ENCODE data around the gene SULT1C4. TPM values are rescaled to one million over a fixed set of nuclear protein-coding genes. Genes with fewer than 3 reads are reported as not detected.

SULT1C4 gene
- total and polyA plus RNA-seq, 3 donors from 2014 or later, result 0.63 to 3.5 (median 1.1) TPM

DNA sequence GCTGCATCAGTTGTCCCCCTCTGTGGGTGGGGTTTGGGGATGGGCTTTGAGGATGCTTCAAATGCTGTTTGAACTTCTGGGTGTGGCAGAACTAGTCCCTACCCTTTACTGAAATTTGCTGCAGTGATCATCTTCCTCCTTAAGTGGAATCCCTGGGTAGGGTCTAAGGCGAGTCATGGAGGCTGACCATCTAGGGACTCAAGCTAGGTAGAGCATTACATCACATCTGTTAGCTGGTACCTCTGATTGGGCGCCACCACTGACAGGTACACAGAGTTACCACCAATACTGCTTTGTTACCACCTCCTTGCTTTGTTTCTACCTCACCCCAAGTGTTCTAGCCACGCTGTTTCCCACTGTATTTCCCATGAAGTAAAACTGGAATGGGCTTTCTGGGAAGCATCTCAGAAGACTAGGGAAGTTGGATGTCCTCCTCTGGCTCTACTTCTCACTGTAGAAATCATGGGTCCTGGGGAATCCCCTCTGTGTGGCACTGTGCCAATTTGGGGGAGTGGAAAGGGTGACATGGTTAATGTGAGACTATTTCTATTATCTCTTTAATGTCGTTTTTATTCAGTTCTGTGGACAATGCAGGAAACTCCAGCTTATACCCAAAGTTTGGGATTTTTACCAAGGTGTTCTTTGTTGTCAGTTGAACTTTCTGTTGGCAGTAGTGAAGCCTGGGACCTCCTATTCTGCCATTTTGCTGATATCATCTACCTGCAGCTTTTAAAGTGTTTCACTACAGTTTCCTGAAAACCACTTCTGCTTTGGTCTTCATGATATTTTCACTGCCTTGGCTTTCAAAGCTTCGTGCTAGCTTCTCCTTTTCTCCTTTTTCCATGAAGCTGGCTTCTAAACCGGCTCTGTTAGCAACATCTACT, 14.5 kb upstream of the SULT1C4 start:
- TF ChIP-seq POLR2A (IDR thresholded peaks at IDR 0.05), result no peak
- TF ChIP-seq, protein P1, sequence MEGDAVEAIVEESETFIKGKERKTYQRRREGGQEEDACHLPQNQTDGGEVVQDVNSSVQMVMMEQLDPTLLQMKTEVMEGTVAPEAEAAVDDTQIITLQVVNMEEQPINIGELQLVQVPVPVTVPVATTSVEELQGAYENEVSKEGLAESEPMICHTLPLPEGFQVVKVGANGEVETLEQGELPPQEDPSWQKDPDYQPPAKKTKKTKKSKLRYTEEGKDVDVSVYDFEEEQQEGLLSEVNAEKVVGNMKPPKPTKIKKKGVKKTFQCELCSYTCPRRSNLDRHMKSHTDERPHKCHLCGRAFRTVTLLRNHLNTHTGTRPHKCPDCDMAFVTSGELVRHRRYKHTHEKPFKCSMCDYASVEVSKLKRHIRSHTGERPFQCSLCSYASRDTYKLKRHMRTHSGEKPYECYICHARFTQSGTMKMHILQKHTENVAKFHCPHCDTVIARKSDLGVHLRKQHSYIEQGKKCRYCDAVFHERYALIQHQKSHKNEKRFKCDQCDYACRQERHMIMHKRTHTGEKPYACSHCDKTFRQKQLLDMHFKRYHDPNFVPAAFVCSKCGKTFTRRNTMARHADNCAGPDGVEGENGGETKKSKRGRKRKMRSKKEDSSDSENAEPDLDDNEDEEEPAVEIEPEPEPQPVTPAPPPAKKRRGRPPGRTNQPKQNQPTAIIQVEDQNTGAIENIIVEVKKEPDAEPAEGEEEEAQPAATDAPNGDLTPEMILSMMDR (IDR thresholded peaks at IDR 0.05), result no peak
- 75 to 83% methylated on average over 6 of the region's 6 CpGs for WGBS, 2 donors
- Histone ChIP-seq H3K4me1 (no peaks in the 10 kb centered on the region), H3K27me3 (no peaks in the 10 kb centered on the region), H3K9me3 (no peaks in the 10 kb centered on the region), H3K4me3 (no peak overlapping the region), H3K27ac (no peak overlapping the region), H3K36me3 (ENCODE audit: low read depth, missing control alignments) (no peaks in the 10 kb centered on the region)
- intact Hi-C loops (cut with DNase I; ENCODE audit: low total_unique reads), result no loop called here
- no peak for DNase-seq

DNA sequence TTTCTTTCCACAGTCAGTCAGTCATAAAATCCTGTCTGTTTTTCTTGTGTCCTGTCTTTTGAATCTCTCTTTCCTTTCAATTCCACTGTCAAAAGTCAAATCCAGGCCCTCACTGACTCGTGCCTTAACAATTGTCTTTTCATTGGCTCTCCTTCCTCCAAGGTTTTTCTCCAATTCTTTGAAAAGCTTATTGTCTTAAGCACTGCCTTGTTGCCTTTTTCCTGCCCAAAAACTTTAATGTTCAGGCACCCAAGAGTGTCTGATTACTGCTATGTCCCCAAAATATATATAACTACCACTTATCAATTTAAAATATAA, 13.9 kb upstream of the SULT1C4 start:
- Histone ChIP-seq H3K27ac (no peak overlapping the region), H3K4me1 (no peaks in the 10 kb centered on the region), H3K27me3 (no peaks in the 10 kb centered on the region), H3K4me3 (no peak overlapping the region), H3K9me3 (no peaks in the 10 kb centered on the region), H3K36me3 (ENCODE audit: low read depth, missing control alignments) (no peaks in the 10 kb centered on the region)
- no peak for TF ChIP-seq POLR2A (IDR thresholded peaks at IDR 0.05)
- TF ChIP-seq, protein P1 (IDR thresholded peaks at IDR 0.05), result no peak
- DNase-seq, result no peak
- intact Hi-C loops (cut with DNase I; ENCODE audit: low total_unique reads), result no loop called here
- WGBS, 2 donors, result 50 to 79% methylated on average over 1 of the region's 1 CpG

DNA sequence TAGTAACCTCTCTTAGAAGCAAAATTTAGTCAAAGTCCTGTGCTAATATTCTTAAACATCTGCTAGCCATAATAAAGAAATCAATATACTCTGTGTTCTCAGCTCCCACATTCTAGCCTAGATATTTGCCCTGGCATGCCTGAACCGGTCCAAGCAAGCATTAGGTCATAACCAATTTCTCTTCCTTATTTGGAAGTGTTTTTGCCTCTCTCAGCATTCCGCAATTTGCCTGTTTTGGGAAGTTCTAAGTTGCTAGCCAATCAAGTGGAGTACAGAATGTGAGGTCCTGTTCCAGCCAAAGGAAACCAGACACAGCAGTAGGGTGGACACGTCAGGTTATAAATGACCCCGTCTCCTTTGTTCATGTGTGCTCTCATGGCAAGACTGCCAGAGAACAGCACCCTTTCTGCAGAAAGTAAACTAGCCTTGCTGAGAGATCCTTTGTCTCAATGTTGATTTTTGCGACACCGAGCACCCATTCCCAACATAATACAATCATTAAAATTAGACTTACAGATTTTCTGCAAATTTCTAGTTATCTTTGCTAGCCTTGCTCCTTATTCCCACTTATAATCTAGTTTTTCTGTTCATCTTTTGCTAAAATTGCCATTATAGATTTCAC, 13.0 kb upstream of the SULT1C4 start:
- Histone ChIP-seq H3K4me3 (no peak overlapping the region), H3K27ac (no peak overlapping the region), H3K36me3 (ENCODE audit: low read depth, missing control alignments) (no peaks in the 10 kb centered on the region), H3K9me3 (no peaks in the 10 kb centered on the region), H3K27me3 (no peaks in the 10 kb centered on the region), H3K4me1 (no peaks in the 10 kb centered on the region)
- no peak for TF ChIP-seq POLR2A (IDR thresholded peaks at IDR 0.05)
- TF ChIP-seq, protein P1 (IDR thresholded peaks at IDR 0.05), result no peak
- no peak for DNase-seq
- intact Hi-C loops (cut with DNase I; ENCODE audit: low total_unique reads), result no loop called here
- WGBS, 2 donors, result 86 to 90% methylated on average over 6 of the region's 6 CpGs

DNA sequence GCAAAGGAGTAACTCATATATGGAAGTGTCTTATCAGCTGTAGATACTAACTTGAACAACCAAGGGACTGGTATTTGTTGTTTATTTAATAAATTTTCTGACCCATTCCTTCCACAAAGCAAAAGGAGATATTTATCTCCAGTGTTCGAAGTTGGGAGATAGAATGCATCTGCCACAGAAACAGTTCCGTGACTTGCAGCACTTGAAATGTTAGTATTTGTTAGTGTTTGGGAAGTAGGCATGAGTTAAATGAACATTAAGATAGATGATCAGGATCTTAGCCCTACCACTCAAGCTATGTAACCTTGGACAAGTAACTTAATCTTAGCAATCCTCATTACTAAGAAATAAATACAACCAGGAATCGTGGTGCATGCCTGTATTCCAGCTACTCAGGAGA, 12.1 kb upstream of the SULT1C4 start:
- TF ChIP-seq POLR2A (IDR thresholded peaks at IDR 0.05), result no peak
- TF ChIP-seq, protein P1 (IDR thresholded peaks at IDR 0.05), result no peak
- no peaks in the 10 kb centered on the region for H3K36me3 ChIP-seq (ENCODE audit: low read depth, missing control alignments)
- no peaks in the 10 kb centered on the region for H3K4me1 ChIP-seq
- no peaks in the 10 kb centered on the region for H3K27me3 ChIP-seq
- intact Hi-C loops (cut with DNase I; ENCODE audit: low total_unique reads), result no loop called here
- H3K27ac ChIP-seq, result no peak overlapping the region
- H3K4me3 ChIP-seq, result no peak overlapping the region
- 89 to 92% methylated on average over 3 of the region's 3 CpGs for WGBS, 2 donors
- H3K9me3 ChIP-seq, result no peaks in the 10 kb centered on the region
- DNase-seq, result no peak
